CD14-positive monocyte (primary cell): ENCODE data around the gene HLA-DQB2. TPM values are rescaled to one million over a fixed set of nuclear protein-coding genes. Genes with fewer than 3 reads are reported as not detected.

Experiments
- DNase-seq, 3 donors: peaks; one replicate each; pipeline ENCODE4 v3.0.0-alpha.2; 2011 to 2022
- H2AFZ ChIP-seq: 2 replicates; pipeline ENCODE4 v1.6.0; 2012; ENCODE audit warnings: mild to moderate bottlenecking, low read depth, low read length, inconsistent platforms; ENCODE audit not compliant: insufficient read depth, poor library complexity, severe bottlenecking
- H3K27ac ChIP-seq, 2 donors: 1 replicate in 1 of 2; 2 replicates in 1 of 2; pipeline ENCODE4 v1.5.1; 2012 to 2013; ENCODE audit warnings: low read length in 2 of 2, control low read depth in 1 of 2, inconsistent platforms in 1 of 2, low read depth in 1 of 2, mild to moderate bottlenecking in 1 of 2
- H3K27me3 ChIP-seq, 2 donors: one replicate each; pipeline versions ENCODE4 v1.6.0 to v1.6.1; 2011 to 2013; ENCODE audit warnings: low read length in 2 of 2; ENCODE audit not compliant: control insufficient read depth in 2 of 2, insufficient read depth in 2 of 2
- H3K36me3 ChIP-seq, 2 donors: replicated peaks in 1 of 2; 1 replicate in 1 of 2; 2 replicates in 1 of 2; pipeline versions ENCODE4 v1.5.1 to v1.6.1; 2012 to 2013; ENCODE audit warnings: low read length in 2 of 2, control low read depth in 1 of 2, inconsistent platforms in 1 of 2, mild to moderate bottlenecking in 1 of 2; ENCODE audit not compliant: insufficient read depth in 2 of 2, control insufficient read depth in 1 of 2
- H3K4me1 ChIP-seq, 2 donors: 1 replicate in 1 of 2; 2 replicates in 1 of 2; pipeline versions ENCODE4 v1.5.1 to v1.6.1; 2012 to 2013; ENCODE audit warnings: low read length in 2 of 2, control low read depth in 1 of 2, inconsistent platforms in 1 of 2, mild to moderate bottlenecking in 1 of 2, moderate library complexity in 1 of 2; ENCODE audit not compliant: insufficient read depth in 2 of 2, control insufficient read depth in 1 of 2
- H3K4me2 ChIP-seq: replicated peaks from 2 replicates; pipeline ENCODE3; 2012; ENCODE audit warnings: low read length, moderate library complexity, mild to moderate bottlenecking; ENCODE audit not compliant: poor library complexity, severe bottlenecking; ENCODE audit errors: extremely low read depth
- H3K4me3 ChIP-seq, 3 experiments: fragments of 200-600 bp in 1 of 3; sonication (generic) in 1 of 3; replicated peaks in 1 of 3; 1 replicate in 2 of 3; 2 replicates in 1 of 3; pipeline ENCODE4 v1.5.1; 2011 to 2013; ENCODE audit warnings: low read length in 3 of 3, mild to moderate bottlenecking in 3 of 3, control low read depth in 2 of 3, low read depth in 2 of 3, inconsistent platforms in 1 of 3, moderate library complexity in 1 of 3
- H3K79me2 ChIP-seq: 2 replicates; pipeline ENCODE4 v1.6.0; 2012; ENCODE audit warnings: mild to moderate bottlenecking, control low read depth, inconsistent platforms, low read length, moderate library complexity; ENCODE audit not compliant: insufficient read depth
- H3K9ac ChIP-seq: 2 replicates; pipeline ENCODE4 v1.6.0; 2017; ENCODE audit warnings: low read length, mild to moderate bottlenecking; ENCODE audit not compliant: insufficient read depth, poor library complexity, severe bottlenecking
- H3K9me3 ChIP-seq, 2 donors: replicated peaks in 1 of 2; 1 replicate in 1 of 2; 2 replicates in 1 of 2; pipeline versions ENCODE4 v1.5.1 to v1.6.1; 2012 to 2013; ENCODE audit warnings: low read length in 2 of 2, control low read depth in 1 of 2; ENCODE audit not compliant: control insufficient read depth in 1 of 2, insufficient read depth in 1 of 2
- H4K20me1 ChIP-seq: 2 replicates; pipeline ENCODE4 v1.6.0; 2012; ENCODE audit warnings: mild to moderate bottlenecking, low read length, control low read depth, moderate library complexity; ENCODE audit not compliant: insufficient read depth
- H3K27ac Mint-ChIP-seq, 7 donors: one replicate each; pipeline ENCODE4 v1.8.0; 2020; ENCODE audit warnings: mild to moderate bottlenecking in 7 of 7, mixed read lengths in 7 of 7, moderate library complexity in 6 of 7, inconsistent platforms in 2 of 7
- H3K27me3 Mint-ChIP-seq, 3 donors: one replicate each; pipeline ENCODE4 v1.8.0; 2021 to 2022; ENCODE audit warnings: low read depth in 3 of 3, mild to moderate bottlenecking in 3 of 3, mixed read lengths in 3 of 3, moderate library complexity in 3 of 3, inconsistent platforms in 1 of 3
- H3K36me3 Mint-ChIP-seq, 2 donors: one replicate each; pipeline ENCODE4 v1.8.0; 2020; ENCODE audit warnings: mixed read lengths in 2 of 2, inconsistent platforms in 1 of 2, mild to moderate bottlenecking in 1 of 2
- H3K4me1 Mint-ChIP-seq: one replicate; pipeline ENCODE4 v1.8.0; 2020; ENCODE audit warnings: mild to moderate bottlenecking, mixed read lengths
- H3K4me3 Mint-ChIP-seq, 2 donors: one replicate each; pipeline ENCODE4 v1.8.0; 2020; ENCODE audit warnings: mild to moderate bottlenecking in 2 of 2, mixed read lengths in 2 of 2, moderate library complexity in 1 of 2
- H3K9me3 Mint-ChIP-seq, 7 donors: one replicate each; pipeline ENCODE4 v1.8.0; 2020 to 2022; ENCODE audit warnings: mixed read lengths in 7 of 7, mild to moderate bottlenecking in 6 of 7, moderate library complexity in 6 of 7, inconsistent platforms in 2 of 7
- WGBS: methylation state at CpG from one replicate; pipeline ENCODE4 v1.1.5; 2013; ENCODE audit warnings: missing lambda C conversion rate; ENCODE audit not compliant: insufficient coverage; 5-methylcytosine and 5-hydroxymethylcytosine counted together
- intact Hi-C, 2 donors: fragments of 100-400 bp; cut with micrococcal nuclease; formaldehyde crosslinking; loops; one replicate each; pipeline versions ENCODE4 v1.15.0 to v1.15.1; 2023
- polyA plus RNA-seq, 3 donors: library from polyadenylated mRNA; depleted of rRNA in 1 of 3; unstranded in 2 of 3; stranded (reverse) in 1 of 3; fragments of 300-500 nt in 2 of 3; fragments of >200 nt in 1 of 3; fragmentation: Illumina TruSeq in 2 of 3; gene quantifications; 1 replicate in 2 of 3; 2 replicates in 1 of 3; pipeline ENCODE4 v1.2.3, GENCODE V29; 2012 to 2021
- TF ChIP-seq, protein P1 (sequence below): fragments of 200-600 bp; IDR thresholded peaks from one replicate; pipeline ENCODE4 v1.8.0; 2022; ENCODE audit warnings: antibody characterized with exemption, mild to moderate bottlenecking

Gene HLA-DQB2
- polyA plus RNA-seq, 3 donors, result 4.4 to 37.5 TPM; not detected in 1

DNA sequence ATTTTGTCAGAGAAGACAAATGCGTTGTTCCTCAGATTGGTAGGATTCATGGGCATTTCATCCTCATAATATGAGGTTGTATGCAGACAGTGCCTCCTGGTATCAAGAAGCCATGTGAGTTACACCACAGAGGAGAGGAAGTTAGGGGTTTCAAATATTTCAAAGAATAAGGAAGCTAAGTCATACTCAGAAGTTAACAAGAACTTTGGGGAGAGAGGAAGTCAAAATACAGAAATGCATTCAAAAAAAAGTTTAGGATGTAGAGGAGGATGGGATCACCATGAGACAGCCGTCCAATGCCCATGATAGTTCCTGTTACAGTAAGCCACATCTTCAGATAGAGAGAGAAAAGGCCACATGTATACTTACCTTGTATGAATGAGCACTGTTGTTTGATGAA lies 31.2 kb upstream of the HLA-DQB2 start:
- H3K4me1 ChIP-seq, result peaks cover 43 to 46% of the 10 kb centered on the region in 2 donors
- peak overlapping the region; percentile 88 to 98 (median 94) for H3K27ac Mint-ChIP-seq
- peaks cover 7 to 9% (median 9%) of the 10 kb centered on the region in 7 donors for H3K9me3 Mint-ChIP-seq
- WGBS, result no CpG with 5 or more reads among the region's 2 CpGs
- TF ChIP-seq, protein P1, sequence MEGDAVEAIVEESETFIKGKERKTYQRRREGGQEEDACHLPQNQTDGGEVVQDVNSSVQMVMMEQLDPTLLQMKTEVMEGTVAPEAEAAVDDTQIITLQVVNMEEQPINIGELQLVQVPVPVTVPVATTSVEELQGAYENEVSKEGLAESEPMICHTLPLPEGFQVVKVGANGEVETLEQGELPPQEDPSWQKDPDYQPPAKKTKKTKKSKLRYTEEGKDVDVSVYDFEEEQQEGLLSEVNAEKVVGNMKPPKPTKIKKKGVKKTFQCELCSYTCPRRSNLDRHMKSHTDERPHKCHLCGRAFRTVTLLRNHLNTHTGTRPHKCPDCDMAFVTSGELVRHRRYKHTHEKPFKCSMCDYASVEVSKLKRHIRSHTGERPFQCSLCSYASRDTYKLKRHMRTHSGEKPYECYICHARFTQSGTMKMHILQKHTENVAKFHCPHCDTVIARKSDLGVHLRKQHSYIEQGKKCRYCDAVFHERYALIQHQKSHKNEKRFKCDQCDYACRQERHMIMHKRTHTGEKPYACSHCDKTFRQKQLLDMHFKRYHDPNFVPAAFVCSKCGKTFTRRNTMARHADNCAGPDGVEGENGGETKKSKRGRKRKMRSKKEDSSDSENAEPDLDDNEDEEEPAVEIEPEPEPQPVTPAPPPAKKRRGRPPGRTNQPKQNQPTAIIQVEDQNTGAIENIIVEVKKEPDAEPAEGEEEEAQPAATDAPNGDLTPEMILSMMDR, result no peak
- H4K20me1 ChIP-seq, result no peaks in the 10 kb centered on the region
- H3K4me1 Mint-ChIP-seq, result peaks cover 43% of the 10 kb centered on the region
- H3K36me3 ChIP-seq, result no peaks in the 10 kb centered on the region
- peaks cover 2 to 3% of the 10 kb centered on the region in 2 donors for H3K36me3 Mint-ChIP-seq
- peak overlapping the region; percentile 54 for H3K4me2 ChIP-seq
- no peaks in the 10 kb centered on the region for H3K79me2 ChIP-seq
- peak; percentile 78 to 87 (median 87) for DNase-seq
- peaks cover 0 to 1% (median 0%) of the 10 kb centered on the region in 3 donors for H3K27me3 Mint-ChIP-seq
- intact Hi-C loops, result loop anchor here in 1 of 2 donors (10.0 kb wide), 2 partner anchors 90 to 550 kb away; no protein-coding TSS in a partner anchor
- H3K9me3 ChIP-seq, result peaks cover 5 to 6% of the 10 kb centered on the region in 2 donors
- H3K4me3 Mint-ChIP-seq, result peak overlapping the region in 1 of 2 donors; percentile 81
- H2AFZ ChIP-seq, result no peak overlapping the region
- H3K27ac ChIP-seq, result peak overlapping the region; percentile 69 to 77
- peak overlapping the region in 1 of 3 experiments; percentile 38 for H3K4me3 ChIP-seq
- H3K27me3 ChIP-seq, result no peaks in the 10 kb centered on the region
- H3K9ac ChIP-seq, result no peak overlapping the region

DNA sequence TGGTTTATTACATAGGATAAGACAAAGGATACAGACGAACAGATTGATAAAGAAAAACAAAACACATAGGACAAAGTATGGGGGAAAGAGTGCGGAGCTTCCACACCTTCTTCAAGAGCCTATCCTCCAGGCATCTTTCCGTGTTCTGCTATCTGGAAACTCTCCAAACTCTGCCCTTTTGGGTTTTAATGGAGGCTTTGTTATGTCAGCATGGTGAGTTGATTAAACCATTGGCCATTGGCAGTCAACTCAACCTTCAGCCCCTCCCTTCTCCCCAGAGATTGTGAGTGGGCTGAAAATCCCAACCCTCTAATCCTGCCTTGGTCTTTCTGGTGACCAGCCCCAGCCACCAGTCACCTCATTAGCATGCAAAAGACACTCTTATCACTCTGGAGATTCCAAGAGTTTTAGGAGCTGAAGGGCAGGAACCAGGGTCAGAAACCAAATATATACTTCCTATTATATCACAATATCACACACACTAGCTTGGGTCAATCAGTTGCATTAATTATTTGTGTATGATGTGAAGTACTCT lies 29.6 kb upstream of the HLA-DQB2 start:
- H3K4me1 Mint-ChIP-seq, result peaks cover 43% of the 10 kb centered on the region
- WGBS, result no CpG with 5 or more reads among the region's 3 CpGs
- peaks cover 43 to 46% of the 10 kb centered on the region in 2 donors for H3K4me1 ChIP-seq

More for the DNA sequence above, 29.6 kb upstream of the HLA-DQB2 start:
- Histone ChIP-seq H3K79me2 (no peaks in the 10 kb centered on the region), H2AFZ (no peak overlapping the region), H3K9me3 (no peaks in the 10 kb centered on the region), H3K27me3 (no peaks in the 10 kb centered on the region), H3K9ac (no peak overlapping the region), H3K4me3 (no peak overlapping the region), H4K20me1 (no peaks in the 10 kb centered on the region), H3K4me2 (no peak overlapping the region), H3K27ac (no peak overlapping the region), H3K36me3 (no peaks in the 10 kb centered on the region)
- H3K9me3 Mint-ChIP-seq, result peaks cover 0 to 2% (median 0%) of the 10 kb centered on the region in 7 donors
- no peak overlapping the region for H3K27ac Mint-ChIP-seq
- DNase-seq, result no peak
- no peak overlapping the region for H3K4me3 Mint-ChIP-seq
- intact Hi-C loops, result loop anchor here in 1 of 2 donors (10.0 kb wide), 2 partner anchors 88 to 548 kb away; no protein-coding TSS in a partner anchor
- H3K36me3 Mint-ChIP-seq, result no peaks in the 10 kb centered on the region
- H3K27me3 Mint-ChIP-seq, result peaks cover 1 to 5% (median 4%) of the 10 kb centered on the region in 3 donors
- TF ChIP-seq, protein P1, result no peak
